Liver (tissue), 9 donors: ENCODE measurements around the gene MYO3B. TPM values are rescaled to one million over a fixed set of nuclear protein-coding genes. Genes with fewer than 3 reads are reported as not detected.

Source experiments
- DNase-seq: peaks from one replicate; pipeline ENCODE4 v3.0.0-alpha.2; 2017; ENCODE audit warnings: low spot score
- H3K27ac ChIP-seq, 2 donors: one replicate each; pipeline ENCODE4 v1.7.0; 2013; ENCODE audit warnings: inconsistent platforms in 2 of 2, low read length in 2 of 2, control low read depth in 1 of 2, low read depth in 1 of 2, mild to moderate bottlenecking in 1 of 2
- H3K27me3 ChIP-seq, 4 donors: one replicate each; pipeline versions ENCODE4 v1.6.1 to v1.7.0; 2013; ENCODE audit warnings: low read length in 3 of 4, inconsistent platforms in 1 of 4, mild to moderate bottlenecking in 1 of 4, moderate library complexity in 1 of 4; ENCODE audit not compliant: control insufficient read depth in 4 of 4, insufficient read depth in 4 of 4
- H3K36me3 ChIP-seq, 4 donors: one replicate each; pipeline versions ENCODE4 v1.6.1 to v1.7.0; 2013; ENCODE audit warnings: low read length in 3 of 4, mild to moderate bottlenecking in 3 of 4, low read depth in 1 of 4, moderate library complexity in 1 of 4; ENCODE audit not compliant: control insufficient read depth in 4 of 4, insufficient read depth in 3 of 4
- H3K4me1 ChIP-seq, 4 donors: one replicate each; pipeline versions ENCODE4 v1.6.1 to v1.7.0; 2013; ENCODE audit warnings: low read length in 3 of 4, mild to moderate bottlenecking in 3 of 4, moderate library complexity in 1 of 4; ENCODE audit not compliant: control insufficient read depth in 4 of 4, insufficient read depth in 4 of 4
- H3K4me3 ChIP-seq, 3 donors: one replicate each; pipeline versions ENCODE4 v1.6.1 to v1.7.0; 2013; ENCODE audit warnings: low read length in 3 of 3, control low read depth in 1 of 3, low read depth in 1 of 3, mild to moderate bottlenecking in 1 of 3
- H3K9ac ChIP-seq, 2 donors: one replicate each; pipeline ENCODE4 v1.7.0; 2013; ENCODE audit warnings: low read length in 2 of 2, mild to moderate bottlenecking in 2 of 2, moderate library complexity in 2 of 2, control low read depth in 1 of 2, low read depth in 1 of 2
- H3K9me3 ChIP-seq, 4 donors: one replicate each; pipeline versions ENCODE4 v1.6.1 to v1.7.0; 2013; ENCODE audit warnings: low read length in 3 of 4; ENCODE audit not compliant: control insufficient read depth in 4 of 4
- EGR1 ChIP-seq, 2 donors: IDR thresholded peaks; 2 replicates each; pipeline ENCODE4 v1.6.1; 2016 to 2018; ENCODE audit warnings: antibody characterized with exemption in 2 of 2, low read depth in 2 of 2
- FOXA2 ChIP-seq: IDR thresholded peaks from 2 replicates; pipeline ENCODE4 v1.6.1; 2016; ENCODE audit warnings: antibody characterized with exemption
- GABPA ChIP-seq, 2 donors: IDR thresholded peaks in 1 of 2; conservative IDR thresholded peaks in 1 of 2; 2 replicates each; pipeline ENCODE4 v1.6.1; 2016; ENCODE audit warnings: antibody characterized with exemption in 2 of 2, mild to moderate bottlenecking in 1 of 2, moderate library complexity in 1 of 2
- HNF4A ChIP-seq, 2 donors: conservative IDR thresholded peaks; 2 replicates each; pipeline ENCODE4 v1.6.1; 2016; ENCODE audit warnings: antibody characterized with exemption in 2 of 2, mild to moderate bottlenecking in 2 of 2
- HNF4G ChIP-seq: IDR thresholded peaks from 2 replicates; pipeline ENCODE4 v1.6.1; 2016; ENCODE audit warnings: antibody characterized with exemption
- JUND ChIP-seq, 2 donors: IDR thresholded peaks; 2 replicates each; pipeline ENCODE4 v1.6.1; 2016; ENCODE audit warnings: antibody characterized with exemption in 2 of 2
- NR2F2 ChIP-seq: IDR thresholded peaks from 2 replicates; pipeline ENCODE4 v1.6.1; 2016; ENCODE audit warnings: antibody characterized with exemption
- RAD21 ChIP-seq, 2 donors: IDR thresholded peaks; 2 replicates each; pipeline ENCODE4 v1.6.1; 2016; ENCODE audit warnings: antibody characterized with exemption in 2 of 2, mild to moderate bottlenecking in 2 of 2
- REST ChIP-seq: IDR thresholded peaks from 2 replicates; pipeline ENCODE4 v1.6.1; 2016; ENCODE audit warnings: antibody characterized with exemption, mild to moderate bottlenecking
- RXRA ChIP-seq, 2 donors: IDR thresholded peaks; 2 replicates each; pipeline ENCODE4 v1.6.1; 2017 to 2018; ENCODE audit warnings: antibody characterized with exemption in 2 of 2, mild to moderate bottlenecking in 1 of 2
- SP1 ChIP-seq: IDR thresholded peaks from 2 replicates; pipeline ENCODE4 v1.6.1; 2018; ENCODE audit warnings: antibody characterized with exemption, mild to moderate bottlenecking
- TAF1 ChIP-seq: conservative IDR thresholded peaks from 2 replicates; pipeline ENCODE4 v1.6.1; 2016; ENCODE audit warnings: antibody characterized with exemption, mild to moderate bottlenecking
- ZBTB33 ChIP-seq: IDR thresholded peaks from 2 replicates; pipeline ENCODE4 v1.6.1; 2016; ENCODE audit warnings: antibody characterized with exemption
- WGBS: extraction: QIAGEN DNeasy Blood & Tissue Kit; methylation state at CpG from one replicate; pipeline ENCODE4 v1.1.7; 2013; 5-methylcytosine and 5-hydroxymethylcytosine counted together
- polyA plus RNA-seq, 2 donors: library from polyadenylated mRNA; stranded (reverse) in 1 of 2; unstranded in 1 of 2; fragments of 200-250 nt in 1 of 2; fragments of >200 nt in 1 of 2; fragmentation: Nextera tagmentation in 1 of 2; extraction: Ambion mirVana in 1 of 2; gene quantifications; one replicate each; pipeline versions ENCODE4 v1.2.1 to v1.2.3, GENCODE V29; 2013 to 2015
- total RNA-seq, 2 donors: library from RNA; depleted of rRNA; stranded (reverse); fragments of >200 nt; gene quantifications; one replicate each; pipeline ENCODE4 v1.2.3, GENCODE V29; 2014
- TF ChIP-seq, protein P1 (sequence below): fragments of 150-350 bp; IDR thresholded peaks from 2 replicates; pipeline ENCODE4 v1.5.1; 2017; ENCODE audit warnings: improper control_type of control experiment, low read depth, low read length; ENCODE audit not compliant: missing input control
- TF ChIP-seq, protein P2 (sequence below): IDR thresholded peaks from 2 replicates; pipeline ENCODE4 v1.6.1; 2016; ENCODE audit warnings: antibody characterized with exemption
- donor health status: healthy.
- donor health status: healthy.
- donor health status: healthy.
- donor health status: healthy.
- donor health status: healthy.

Gene MYO3B
- total and polyA plus RNA-seq, 4 donors = under 0.01 to 0.05 TPM; not detected in 2

- Histone ChIP-seq H3K4me1 (no peaks in the 10 kb centered on the region), H3K9ac (no peak overlapping the region), H3K27me3 (peaks cover 0 to 8% (median 0%) of the 10 kb centered on the region in 4 donors), H3K9me3 (peaks cover 0 to 4% (median 1%) of the 10 kb centered on the region in 4 donors), H3K36me3 (no peaks in the 10 kb centered on the region), H3K27ac (no peak overlapping the region), H3K4me3 (no peak overlapping the region)
- WGBS = 90% methylated on average over 3 of the region's 3 CpGs
- TF ChIP-seq RXRA (IDR thresholded peaks at IDR 0.05) (no peak), ZBTB33 (no peak), EGR1 (IDR thresholded peaks at IDR 0.05; ENCODE audit: low read depth in 2 of 2) (no peak), GABPA (IDR thresholded peaks at IDR 0.05 in 1 of 2, conservative IDR thresholded peaks at IDR 0.05 in 1 of 2) (no peak), FOXA2 (no peak), REST (no peak), NR2F2 (no peak)
- TF ChIP-seq, protein P1, sequence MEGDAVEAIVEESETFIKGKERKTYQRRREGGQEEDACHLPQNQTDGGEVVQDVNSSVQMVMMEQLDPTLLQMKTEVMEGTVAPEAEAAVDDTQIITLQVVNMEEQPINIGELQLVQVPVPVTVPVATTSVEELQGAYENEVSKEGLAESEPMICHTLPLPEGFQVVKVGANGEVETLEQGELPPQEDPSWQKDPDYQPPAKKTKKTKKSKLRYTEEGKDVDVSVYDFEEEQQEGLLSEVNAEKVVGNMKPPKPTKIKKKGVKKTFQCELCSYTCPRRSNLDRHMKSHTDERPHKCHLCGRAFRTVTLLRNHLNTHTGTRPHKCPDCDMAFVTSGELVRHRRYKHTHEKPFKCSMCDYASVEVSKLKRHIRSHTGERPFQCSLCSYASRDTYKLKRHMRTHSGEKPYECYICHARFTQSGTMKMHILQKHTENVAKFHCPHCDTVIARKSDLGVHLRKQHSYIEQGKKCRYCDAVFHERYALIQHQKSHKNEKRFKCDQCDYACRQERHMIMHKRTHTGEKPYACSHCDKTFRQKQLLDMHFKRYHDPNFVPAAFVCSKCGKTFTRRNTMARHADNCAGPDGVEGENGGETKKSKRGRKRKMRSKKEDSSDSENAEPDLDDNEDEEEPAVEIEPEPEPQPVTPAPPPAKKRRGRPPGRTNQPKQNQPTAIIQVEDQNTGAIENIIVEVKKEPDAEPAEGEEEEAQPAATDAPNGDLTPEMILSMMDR = no peak
- TF ChIP-seq, protein P2, sequence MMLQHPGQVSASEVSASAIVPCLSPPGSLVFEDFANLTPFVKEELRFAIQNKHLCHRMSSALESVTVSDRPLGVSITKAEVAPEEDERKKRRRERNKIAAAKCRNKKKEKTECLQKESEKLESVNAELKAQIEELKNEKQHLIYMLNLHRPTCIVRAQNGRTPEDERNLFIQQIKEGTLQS = no peak
- DNase-seq = no peak
These were observed 119.5 kb downstream of the MYO3B start for GRCh38 chr2:170297496-170297895.

DNA sequence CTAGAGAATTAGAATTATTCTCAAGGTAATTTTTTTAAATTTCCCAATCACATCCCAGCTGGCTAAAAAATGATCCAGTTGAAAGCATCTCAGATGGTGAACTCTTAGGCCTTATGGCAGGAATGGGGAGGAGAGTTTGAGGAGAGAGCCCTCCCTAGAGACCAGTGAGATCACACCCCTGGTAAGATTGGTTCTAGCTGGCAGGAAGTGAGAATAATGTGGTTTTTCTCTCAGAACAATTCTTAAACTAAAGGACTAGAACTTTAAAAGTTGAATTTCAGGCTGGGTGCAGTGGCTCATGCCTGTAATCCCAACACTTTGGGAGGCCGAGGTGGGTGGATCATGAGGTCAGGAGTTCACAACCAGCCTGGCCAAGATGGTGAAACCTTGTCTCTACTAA, 120.2 kb downstream of the MYO3B start:
- TF ChIP-seq GABPA (IDR thresholded peaks at IDR 0.05 in 1 of 2, conservative IDR thresholded peaks at IDR 0.05 in 1 of 2) (no peak), TAF1 (no peak), JUND (IDR thresholded peaks at IDR 0.05) (no peak), HNF4G (no peak), FOXA2 (no peak), NR2F2 (no peak), HNF4A (conservative IDR thresholded peaks at IDR 0.05) (no peak), RAD21 (IDR thresholded peaks at IDR 0.05) (no peak), SP1 (no peak)
- H3K9ac ChIP-seq = no peak overlapping the region
- peaks cover 0 to 7% (median 0%) of the 10 kb centered on the region in 4 donors for H3K27me3 ChIP-seq
- WGBS = 75% methylated on average over 1 of the region's 1 CpG
- H3K4me3 ChIP-seq = no peak overlapping the region
- H3K36me3 ChIP-seq = no peaks in the 10 kb centered on the region
- H3K27ac ChIP-seq = no peak overlapping the region
- H3K9me3 ChIP-seq = peaks cover 0 to 3% (median 1%) of the 10 kb centered on the region in 4 donors
- no peaks in the 10 kb centered on the region for H3K4me1 ChIP-seq
- DNase-seq = no peak
